ENCODE measurements around the gene EPHB2. TPM values are rescaled to one million over a fixed set of nuclear protein-coding genes. Genes with fewer than 3 reads are reported as not detected.
A peak's percentile ranks its signal among the peaks of the same experiment; 100 is the strongest.
"Not testable (repeated sequence)": the region's sequence is repeated elsewhere in the genome, so short reads cannot be mapped to it uniquely, and the experiment has no call there.

Gene EPHB2
- total and polyA plus RNA-seq, 2 of the 13 experiments (the other 11 are each of a cell fraction or from before 2014, with no cell fraction given): 0.03 to 0.11 TPM

DNA sequence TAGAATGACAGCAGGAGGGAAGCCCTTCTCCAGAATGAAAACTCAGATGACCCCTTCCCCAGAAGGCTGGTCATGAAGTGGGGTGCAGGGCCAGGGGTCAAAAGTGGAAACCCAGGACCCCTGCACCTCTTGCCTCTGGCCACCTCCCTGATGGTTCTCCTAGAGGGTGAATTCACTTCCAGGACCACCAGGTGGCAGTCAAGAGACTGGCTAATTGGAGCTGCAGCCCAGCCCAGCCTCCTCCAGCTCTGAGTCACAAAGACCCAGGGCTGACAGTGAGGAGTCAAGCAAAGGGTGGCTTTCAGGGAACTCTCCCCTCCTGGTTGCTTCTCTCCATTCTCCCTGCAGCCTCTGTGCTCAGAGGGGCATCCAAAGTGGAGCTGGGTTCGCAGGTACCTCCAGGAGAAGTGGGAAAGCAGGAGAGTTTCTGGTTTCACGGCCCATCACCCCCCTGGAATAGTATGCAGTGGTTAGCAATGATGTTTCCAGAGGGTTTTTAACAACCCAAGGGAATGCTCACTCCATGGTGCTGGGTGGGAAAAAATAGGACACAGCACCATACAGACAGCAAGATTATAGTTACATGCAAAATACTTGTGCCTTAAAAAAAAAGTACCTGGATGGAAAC is 6.1 kb upstream of the EPHB2 start (continued):
- TF ChIP-seq IRF2 (CRISPR knock-in tag; IDR thresholded peaks at IDR 0.05): 0 out of 2 replicates have a peak, but pooled peaks have one; percentile 18
- peak; percentile 85 for TF ChIP-seq SMC3 (IDR thresholded peaks at IDR 0.05; ENCODE audit: low read length)
- TF ChIP-seq, protein P1, sequence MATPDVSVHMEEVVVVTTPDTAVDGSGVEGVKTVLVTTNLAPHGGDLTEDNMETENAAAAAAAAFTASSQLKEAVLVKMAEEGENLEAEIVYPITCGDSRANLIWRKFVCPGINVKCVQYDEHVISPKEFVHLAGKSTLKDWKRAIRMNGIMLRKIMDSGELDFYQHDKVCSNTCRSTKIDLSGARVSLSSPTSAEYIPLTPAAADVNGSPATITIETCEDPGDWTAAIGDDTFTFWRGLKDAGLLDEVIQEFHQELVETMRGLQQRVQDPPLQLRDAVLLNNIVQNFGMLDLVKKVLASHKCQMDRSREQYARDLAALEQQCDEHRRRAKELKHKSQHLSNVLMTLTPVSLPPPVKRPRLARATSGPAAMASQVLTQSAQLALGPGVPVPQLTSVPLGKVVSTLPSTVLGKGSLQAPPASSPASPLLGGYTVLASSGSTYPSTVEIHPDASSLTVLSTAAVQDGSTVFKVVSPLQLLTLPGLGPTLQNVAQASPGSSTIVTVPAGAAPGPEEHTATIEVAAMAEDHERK (CRISPR knock-in tag; IDR thresholded peaks at IDR 0.05; ENCODE audit: low read depth): no peak
- no peak for TF ChIP-seq ZNF749 (CRISPR knock-in tag; IDR thresholded peaks at IDR 0.05; ENCODE audit: borderline replicate concordance)
- TF ChIP-seq STAG1 (CRISPR knock-in tag; IDR thresholded peaks at IDR 0.05): peak; percentile 73
- TF ChIP-seq MIXL1 (CRISPR knock-in tag; IDR thresholded peaks at IDR 0.05): peak; percentile 93
- no peak for TF ChIP-seq CCDC6 (CRISPR knock-in tag; IDR thresholded peaks at IDR 0.05)

DNA sequence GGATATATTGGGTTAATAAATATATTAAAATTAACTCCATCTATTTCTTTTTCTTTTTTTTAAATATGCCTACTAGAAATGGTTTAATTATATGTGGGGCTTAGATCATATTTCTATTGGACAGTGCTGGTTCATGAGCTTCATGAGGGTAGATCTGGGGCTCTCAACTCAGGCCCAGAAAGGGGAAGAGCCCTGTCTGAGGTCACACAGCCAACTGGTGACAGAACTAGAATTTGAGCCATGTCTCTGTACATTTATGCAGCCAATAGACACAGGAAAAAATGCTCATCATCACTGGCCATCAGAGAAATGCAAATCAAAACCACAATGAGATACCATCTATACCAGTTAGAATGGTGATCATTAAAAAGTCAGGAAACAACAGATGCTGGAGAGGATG is 5.1 kb upstream of the EPHB2 start:
- Histone ChIP-seq H3K4me3 (replicated peaks in 1 of 3; ENCODE audit: insufficient read depth in 1 of 3, low read depth in 2 of 3, low read length in 3 of 3) (no peak overlapping the region), H4K20me1 (ENCODE audit: insufficient read depth, low read length) (no peaks in the 10 kb centered on the region), H3K27me3 (ENCODE audit: control insufficient read depth in 1 of 2, insufficient read depth in 2 of 2, low read length in 2 of 2) (peaks cover 0 to 11% of the 10 kb centered on the region in 2 experiments; a peak in 2 of 5 replicates), H3K36me3 (replicated peaks in 1 of 2; ENCODE audit: control insufficient read depth in 1 of 2, insufficient read depth in 2 of 2, low read length in 2 of 2) (no peaks in the 10 kb centered on the region), H3K79me2 (ENCODE audit: insufficient read depth, low read length) (no peaks in the 10 kb centered on the region), H3K27ac (ENCODE audit: extremely low read length, insufficient read depth, low read length) (no peak overlapping the region), H3K4me2 (ENCODE audit: low read depth, low read length) (no peak overlapping the region), H3K4me1 (ENCODE audit: insufficient read depth, low read length) (peaks cover 12% of the 10 kb centered on the region), H3K9me3 (ENCODE audit: low read length) (no peaks in the 10 kb centered on the region), H2AFZ (ENCODE audit: low read length) (no peak overlapping the region), H3K9ac (ENCODE audit: insufficient read depth, low read depth, low read length) (no peak overlapping the region)
- ATAC-seq (no peak), DNase-seq (ENCODE audit: low spot score) (no peak), FAIRE-seq (no peak)
- in situ Hi-C loops (cut with HindIII; ENCODE audit: extremely low pct_ligation_motif_present, low pct_unique_long_range_greater_than_20kb) (loop anchor here (25.0 kb wide), 1 partner anchor 182 kb away; no protein-coding TSS in a partner anchor), intact Hi-C loops (cut with micrococcal nuclease; ENCODE audit: unreplicated experiment) (no loop called here)
- POLR2A ChIA-PET: no interaction called here
- no peak for TF ChIP-seq ADNP (CRISPR knock-in tag; IDR thresholded peaks at IDR 0.05)
- no peak for TF ChIP-seq NFRKB (IDR thresholded peaks at IDR 0.05)
- TF ChIP-seq ZFP37 (CRISPR knock-in tag; IDR thresholded peaks at IDR 0.05; ENCODE audit: borderline replicate concordance): no peak
- TF ChIP-seq ZNF709 (CRISPR knock-in tag; IDR thresholded peaks at IDR 0.05): no peak
- CTCF ChIA-PET (ENCODE audit: low intra/inter-chr PET ratio, low total read pairs): interaction anchor here (1.9 to 2.5 kb wide), 2 partner anchors 183 to 225 kb away, joined by 14 to 15 read pairs; no protein-coding TSS in a partner anchor
- BruUV-seq (replicated peaks): no TSS peak

DNA sequence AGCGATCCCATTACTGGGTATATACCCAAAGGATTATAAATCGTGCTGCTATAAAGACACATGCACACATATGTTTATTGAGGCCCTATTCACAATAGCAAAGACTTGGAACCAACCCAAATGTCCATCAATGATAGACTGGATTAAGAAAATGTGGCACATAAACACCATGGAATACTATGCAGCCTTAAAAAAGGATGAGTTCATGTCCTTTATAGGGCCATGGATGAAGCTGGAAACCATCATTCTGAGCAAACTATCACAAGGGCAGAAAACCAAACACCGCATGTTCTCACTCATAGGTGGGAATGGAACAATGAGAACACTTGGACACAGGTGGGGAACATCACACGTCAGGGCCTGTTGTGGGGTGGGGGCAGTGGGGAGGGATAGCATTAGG is 4.5 kb upstream of the EPHB2 start:
- POLR2A ChIA-PET; H3K4me3 ChIP-seq (replicated peaks in 1 of 3; ENCODE audit: insufficient read depth in 1 of 3, low read depth in 2 of 3, low read length in 3 of 3): not testable (repeated sequence)

More for the DNA sequence above, 4.5 kb upstream of the EPHB2 start:
- in situ Hi-C loops (cut with HindIII; ENCODE audit: extremely low pct_ligation_motif_present, low pct_unique_long_range_greater_than_20kb): loop anchor here (25.0 kb wide), 1 partner anchor 181 kb away; no protein-coding TSS in a partner anchor
- intact Hi-C loops (cut with micrococcal nuclease; ENCODE audit: unreplicated experiment); CTCF ChIA-PET (ENCODE audit: low intra/inter-chr PET ratio, low total read pairs); H3K9me3 ChIP-seq (ENCODE audit: low read length); H2AFZ ChIP-seq (ENCODE audit: low read length); ATAC-seq; H3K36me3 ChIP-seq (replicated peaks in 1 of 2; ENCODE audit: control insufficient read depth in 1 of 2, insufficient read depth in 2 of 2, low read length in 2 of 2); FAIRE-seq; DNase-seq (ENCODE audit: low spot score); H3K79me2 ChIP-seq (ENCODE audit: insufficient read depth, low read length); H3K27ac ChIP-seq (ENCODE audit: extremely low read length, insufficient read depth, low read length); H3K4me2 ChIP-seq (ENCODE audit: low read depth, low read length); H4K20me1 ChIP-seq (ENCODE audit: insufficient read depth, low read length); H3K9ac ChIP-seq (ENCODE audit: insufficient read depth, low read depth, low read length); BruUV-seq (replicated peaks): not testable (repeated sequence)
- H3K27me3 ChIP-seq (ENCODE audit: control insufficient read depth in 1 of 2, insufficient read depth in 2 of 2, low read length in 2 of 2): peaks cover 0 to 11% of the 10 kb centered on the region in 2 experiments; a peak in 2 of 5 replicates
- 20% methylated on average over 4 of the region's 4 CpGs for WGBS (ENCODE audit: low lambda C conversion rate)
- H3K4me1 ChIP-seq (ENCODE audit: insufficient read depth, low read length): peaks cover 12% of the 10 kb centered on the region

Measured in HepG2 (cell line).